GM12892 (cell line): Measurements from ENCODE around the gene MAML3.

ENCODE experiments used
- POLR2A ChIP-seq: IDR thresholded peaks from 2 replicates; pipeline ENCODE4 v1.6.1; 2011; ENCODE audit warnings: low read depth, low read length, control low read depth
- POLR2AphosphoS5 ChIP-seq: IDR thresholded peaks from 2 replicates; pipeline ENCODE4 v1.6.1; 2011; ENCODE audit warnings: low read depth, low read length, control low read depth
- TAF1 ChIP-seq: IDR thresholded peaks from 2 replicates; pipeline ENCODE4 v1.6.1; 2011; ENCODE audit warnings: low read depth, mild to moderate bottlenecking, control low read depth, low read length, borderline replicate concordance

DNA sequence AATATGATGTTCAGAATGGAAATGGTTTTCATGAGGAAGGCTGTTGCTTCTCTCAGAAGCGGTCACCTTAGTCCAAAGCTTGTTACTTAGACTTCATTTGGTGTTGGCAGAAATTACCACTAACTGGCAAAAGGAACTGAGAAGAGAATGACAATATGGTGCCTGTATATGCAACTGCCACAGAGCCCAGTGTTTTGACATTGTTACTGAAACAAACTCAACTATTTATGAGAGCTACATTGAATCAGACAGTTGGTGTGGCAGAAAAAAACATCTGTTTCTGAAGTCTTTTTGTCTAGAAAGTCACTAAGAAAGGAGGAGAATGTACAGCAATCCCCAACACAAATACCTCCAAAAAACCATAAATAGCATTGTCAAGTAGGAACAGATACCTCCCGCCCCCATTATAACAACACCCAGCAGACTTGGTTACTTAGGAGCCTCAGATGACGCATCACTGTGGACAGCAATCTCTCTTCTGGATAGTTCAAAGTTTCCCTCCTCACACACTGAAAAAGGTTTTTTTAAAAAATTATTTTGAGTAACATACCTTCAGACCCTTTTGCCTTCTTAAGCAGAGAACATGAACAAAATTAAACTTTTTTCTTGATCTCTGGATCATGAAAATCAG lies 92.2 kb downstream of the MAML3 start:
- no peak for TF ChIP-seq POLR2AphosphoS5
- no peak for TF ChIP-seq POLR2A
- no peak for TF ChIP-seq TAF1
